ENCODE results near the gene CAD.

GRCh38 chr2:27219091-27219490, 1.9 kb downstream of the CAD start:
- TF ChIP-seq CTCF (IDR thresholded peaks at IDR 0.05; ENCODE audit: low read depth, low read length, poor library complexity, severe bottlenecking) (no peak), EZH2phosphoT487 (IDR thresholded peaks at IDR 0.05; ENCODE audit: borderline replicate concordance, low read length) (no peak)
